Islet of Langerhans (tissue), 1 donor: ENCODE results near the gene ADGRD1.

ENCODE experiments used
- FAIRE-seq: peaks from one replicate; lab custom pipeline; 2011; peaks lifted over from hg19 to GRCh38; lab: Jason Lieb, UNC

Gene ADGRD1

GRCh38 chr12:130967636-130968035 lies 13.9 kb downstream of the ADGRD1 start:
- FAIRE-seq, result no peak

- no peak for FAIRE-seq
Observed at GRCh38 chr12:130968611-130969010, 14.9 kb downstream of the ADGRD1 start.

- FAIRE-seq, result no peak
Observed at GRCh38 chr12:130969223-130969622, 15.5 kb downstream of the ADGRD1 start.

- FAIRE-seq, result no peak
Observed at GRCh38 chr12:130970165-130970907, 16.6 kb downstream of the ADGRD1 start.

GRCh38 chr12:130970908-130971233 lies 17.2 kb downstream of the ADGRD1 start:
- FAIRE-seq, result no peak

- FAIRE-seq, result no peak
Observed at GRCh38 chr12:130971925-130972585, 18.3 kb downstream of the ADGRD1 start.

GRCh38 chr12:130972586-130972950 lies 18.9 kb downstream of the ADGRD1 start:
- no peak for FAIRE-seq

- no peak for FAIRE-seq
Observed at GRCh38 chr12:130973109-130973508, 19.4 kb downstream of the ADGRD1 start.

GRCh38 chr12:130973906-130974305 lies 20.2 kb downstream of the ADGRD1 start:
- no peak for FAIRE-seq

- no peak for FAIRE-seq
Observed at GRCh38 chr12:130975116-130975515, 21.4 kb downstream of the ADGRD1 start.

- FAIRE-seq, result no peak
Observed at GRCh38 chr12:130976171-130976720, 22.5 kb downstream of the ADGRD1 start.

GRCh38 chr12:130977046-130977742 lies 23.5 kb downstream of the ADGRD1 start:
- FAIRE-seq, result no peak

GRCh38 chr12:130977743-130978095 lies 24.0 kb downstream of the ADGRD1 start:
- no peak for FAIRE-seq

- FAIRE-seq, result no peak
Observed at GRCh38 chr12:130978785-130979184, 25.1 kb downstream of the ADGRD1 start.

- FAIRE-seq, result no peak
Observed at GRCh38 chr12:130981074-130981742, 27.5 kb downstream of the ADGRD1 start.

GRCh38 chr12:130981911-130982310 lies 28.2 kb downstream of the ADGRD1 start:
- no peak for FAIRE-seq

- no peak for FAIRE-seq
Observed at GRCh38 chr12:130982565-130983225, 29.0 kb downstream of the ADGRD1 start.

- no peak for FAIRE-seq
Observed at GRCh38 chr12:130983328-130984017, 29.8 kb downstream of the ADGRD1 start.

- no peak for FAIRE-seq
Observed at GRCh38 chr12:130984183-130985058, 30.7 kb downstream of the ADGRD1 start.

- peak; percentile 95 for FAIRE-seq
Observed at GRCh38 chr12:130987151-130987931, 33.6 kb downstream of the ADGRD1 start.
